SK-N-SH (cell line): ENCODE results near the gene TRIM10. TPM values are rescaled to one million over a fixed set of nuclear protein-coding genes. Genes with fewer than 3 reads are reported as not detected.

ENCODE experiments used
- CTCF ChIA-PET: fragments of 300-600, 350-600 bp; formaldehyde crosslinking; extraction: SDS; loops from one replicate; lab custom pipeline; 2021; lab: Yijun Ruan, JAX
- POLR2A ChIA-PET: fragments of 350-600 bp; sonication (Branson Sonifier 250); formaldehyde crosslinking; extraction: SDS; loops from one replicate; lab custom pipeline; 2020; ENCODE audit warnings: antibody characterized with exemption, inconsistent platforms; lab: Yijun Ruan, JAX
- DNase-seq: peaks from one replicate; pipeline ENCODE4 v3.0.0; 2012
- H2AFZ ChIP-seq: fragments of 200-600 bp; sonication (generic); 2 replicates; pipeline ENCODE4 v1.8.1; 2016; ENCODE audit warnings: antibody characterized with exemption, mild to moderate bottlenecking, low read depth
- H3F3A ChIP-seq: fragments of 200-600 bp; sonication (generic); replicated peaks from 2 replicates; pipeline ENCODE3; 2016; ENCODE audit warnings: antibody characterized with exemption, mild to moderate bottlenecking; ENCODE audit not compliant: insufficient read depth
- H3K27ac ChIP-seq, 2 experiments: fragments of 200-500 bp in 1 of 2; fragments of 200-600 bp in 1 of 2; sonication (Bioruptor generic) in 1 of 2; sonication (generic), shearing (Covaris generic) in 1 of 2; 2 replicates each; pipeline versions ENCODE4 v1.5.1 to v1.6.1; 2014 to 2016; ENCODE audit warnings: low read depth in 2 of 2, inconsistent platforms in 1 of 2, low read length in 1 of 2, mild to moderate bottlenecking in 1 of 2, mixed read lengths in 1 of 2
- H3K27me3 ChIP-seq: fragments of 200-600 bp; sonication (generic), shearing (Covaris generic); 2 replicates; pipeline ENCODE4 v1.6.1; 2016; ENCODE audit warnings: mixed run types; ENCODE audit not compliant: insufficient read depth
- H3K36me3 ChIP-seq, 2 experiments: fragments of 200-500 bp in 1 of 2; fragments of 200-600 bp in 1 of 2; sonication (Bioruptor generic) in 1 of 2; sonication (generic) in 1 of 2; replicated peaks in 1 of 2; 2 replicates each; pipeline versions ENCODE3 to v1.5.1; 2014 to 2016; ENCODE audit warnings: low read length in 1 of 2, mild to moderate bottlenecking in 1 of 2; ENCODE audit not compliant: insufficient read depth in 2 of 2, control insufficient read depth in 1 of 2
- H3K4me1 ChIP-seq, 2 experiments: fragments of 200-500 bp in 1 of 2; fragments of 200-600 bp in 1 of 2; sonication (Bioruptor generic) in 1 of 2; sonication (generic), shearing (Covaris generic) in 1 of 2; 2 replicates each; pipeline versions ENCODE4 v1.5.1 to v1.6.1; 2014 to 2016; ENCODE audit warnings: low read depth in 1 of 2, low read length in 1 of 2, mixed run types in 1 of 2; ENCODE audit not compliant: insufficient read depth in 2 of 2, control insufficient read depth in 1 of 2
- H3K4me2 ChIP-seq: fragments of 200-600 bp; sonication (generic), shearing (Covaris generic); 2 replicates; pipeline ENCODE4 v1.6.1; 2017; ENCODE audit warnings: mixed run types
- H3K4me3 ChIP-seq, 2 experiments: fragments of 200-500 bp in 1 of 2; fragments of 200-600 bp in 1 of 2; sonication (Bioruptor generic) in 1 of 2; sonication (generic), shearing (Covaris generic) in 1 of 2; 2 replicates each; pipeline versions ENCODE4 v1.5.1 to v1.8.1; 2014 to 2016; ENCODE audit warnings: low read depth in 2 of 2, inconsistent platforms in 1 of 2, low read length in 1 of 2, mild to moderate bottlenecking in 1 of 2, mixed read lengths in 1 of 2, moderate library complexity in 1 of 2
- H3K79me2 ChIP-seq: fragments of 200-600 bp; sonication (generic); 2 replicates; pipeline ENCODE4 v1.8.1; 2017; ENCODE audit warnings: mild to moderate bottlenecking; ENCODE audit not compliant: insufficient read depth
- H3K9ac ChIP-seq: fragments of 200-600 bp; sonication (generic); 2 replicates; pipeline ENCODE4 v1.6.1; 2017; ENCODE audit warnings: mixed run types
- H3K9me2 ChIP-seq: fragments of 200-600 bp; sonication (generic); 2 replicates; pipeline ENCODE4 v1.6.1; 2017; ENCODE audit warnings: mixed run types
- H3K9me3 ChIP-seq: fragments of 200-600 bp; sonication (generic); 2 replicates; pipeline ENCODE4 v1.6.1; 2017; ENCODE audit warnings: mixed run types, mild to moderate bottlenecking, moderate library complexity
- H4K20me1 ChIP-seq: fragments of 200-600 bp; sonication (generic); 2 replicates; pipeline ENCODE4 v1.6.1; 2017; ENCODE audit warnings: mild to moderate bottlenecking, mixed run types; ENCODE audit not compliant: insufficient read depth
- CTCF ChIP-seq: fragments of 200-600 bp; sonication (generic); IDR thresholded peaks from 2 replicates; pipeline ENCODE4 v1.6.1; 2017; ENCODE audit warnings: antibody characterized with exemption, mild to moderate bottlenecking, moderate library complexity
- FOXM1 ChIP-seq: IDR thresholded peaks from 2 replicates; pipeline ENCODE4 v1.4.0; 2012; ENCODE audit warnings: low read depth, mild to moderate bottlenecking
- GATA2 ChIP-seq: sonication (generic); formaldehyde crosslinking; IDR thresholded peaks from 2 replicates; pipeline ENCODE4 v1.5.0; 2020; ENCODE audit warnings: mild to moderate bottlenecking, missing genetic modification reagents
- IRF3 ChIP-seq: fragments of 150-350 bp; IDR thresholded peaks from 2 replicates; pipeline ENCODE4 v1.6.1; 2016; ENCODE audit warnings: mild to moderate bottlenecking, low read depth, low read length
- MXI1 ChIP-seq: IDR thresholded peaks from 2 replicates; pipeline ENCODE4 v1.6.1; 2012; ENCODE audit warnings: mild to moderate bottlenecking, low read depth, low read length, improper control_type of control experiment
- PBX3 ChIP-seq: IDR thresholded peaks from 2 replicates; pipeline ENCODE4; 2012
- RFX5 ChIP-seq: IDR thresholded peaks from 2 replicates; pipeline ENCODE4 v1.6.1; 2012; ENCODE audit warnings: mild to moderate bottlenecking, improper control_type of control experiment, low read length
- SMC3 ChIP-seq: IDR thresholded peaks from 2 replicates; pipeline ENCODE4 v1.6.1; 2012; ENCODE audit warnings: low read depth, low read length, improper control_type of control experiment
- TCF12 ChIP-seq: IDR thresholded peaks from 2 replicates; pipeline ENCODE4 v1.4.0; 2012
- TEAD4 ChIP-seq: IDR thresholded peaks from 2 replicates; pipeline ENCODE4 v1.4.0; 2012; ENCODE audit warnings: mild to moderate bottlenecking, borderline replicate concordance; ENCODE audit not compliant: insufficient read depth
- USF1 ChIP-seq: IDR thresholded peaks from 2 replicates; pipeline ENCODE4 v1.4.0; 2012; ENCODE audit warnings: low read depth, borderline replicate concordance
- USF2 ChIP-seq: fragments of 150-350 bp; IDR thresholded peaks from 2 replicates; pipeline ENCODE4 v1.6.1; 2017; ENCODE audit warnings: antibody characterized with exemption, low read length, low read depth, borderline replicate concordance
- WGBS: methylation state at CpG from one replicate; pipeline ENCODE4 v1.1.6; 2017; ENCODE audit warnings: low lambda C conversion rate; 5-methylcytosine and 5-hydroxymethylcytosine counted together
- polyA plus RNA-seq, 3 experiments: library from polyadenylated mRNA; depleted of rRNA; stranded (reverse); fragments of >200 nt; gene quantifications; 2 replicates each; pipeline ENCODE4 v1.2.3, GENCODE V29; 2012

The TRIM10 gene
- polyA plus RNA-seq, 1 of the 3 experiments (the other 2 are of a cell fraction): not detected

GRCh38 chr6:30149858-30150550 is 11.0 kb downstream of the TRIM10 start:
- 23% methylated on average over 7 of the region's 7 CpGs for WGBS
- H3K4me3 ChIP-seq: no peak overlapping the region
- no peaks in the 10 kb centered on the region for H3K79me2 ChIP-seq
- H3K27ac ChIP-seq: no peak overlapping the region
- H3K9me3 ChIP-seq: no peaks in the 10 kb centered on the region
- ChIA-PET POLR2A (no interaction called here), CTCF (interaction anchor here (2.8 to 6.4 kb wide), 2 partner anchors 18 to 47 kb away, joined by 11 to 38 read pairs; no protein-coding TSS in a partner anchor)
- no peak overlapping the region for H3K9ac ChIP-seq
- no peaks in the 10 kb centered on the region for H3F3A ChIP-seq
- no peak for TF ChIP-seq TEAD4
- DNase-seq: no peak
- H3K4me1 ChIP-seq: no peaks in the 10 kb centered on the region; a peak in 1 of 4 replicates
- H2AFZ ChIP-seq: no peak overlapping the region
- no peaks in the 10 kb centered on the region for H3K9me2 ChIP-seq
- H3K27me3 ChIP-seq: peaks cover 18% of the 10 kb centered on the region; the same call in 1 of the 2 replicates
- H3K4me2 ChIP-seq: no peak overlapping the region
- no peaks in the 10 kb centered on the region for H4K20me1 ChIP-seq
- no peaks in the 10 kb centered on the region for H3K36me3 ChIP-seq

DNA sequence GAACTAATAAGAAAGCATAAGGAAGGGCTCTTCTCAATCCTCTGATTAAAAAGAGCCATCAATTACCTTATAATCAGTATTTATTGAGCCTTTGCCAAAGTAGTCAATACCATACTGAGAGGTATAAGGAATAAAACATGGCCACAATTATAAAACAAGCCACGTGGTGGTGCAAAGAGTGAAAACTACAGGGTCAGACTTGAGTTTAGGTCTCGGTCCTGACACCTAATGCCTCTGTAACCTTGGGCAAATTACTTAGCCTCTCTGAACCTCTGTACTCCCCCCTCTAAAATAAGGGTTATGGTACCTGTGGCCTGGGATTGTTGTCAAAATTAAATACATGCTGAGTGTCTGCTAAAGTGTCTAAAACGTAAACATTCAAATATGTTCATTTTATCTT is 11.8 kb downstream of the TRIM10 start:
- DNase-seq: no peak
- Histone ChIP-seq H3K4me2 (no peak overlapping the region), H3K79me2 (no peaks in the 10 kb centered on the region), H3K9ac (no peak overlapping the region), H4K20me1 (no peaks in the 10 kb centered on the region), H3F3A (no peaks in the 10 kb centered on the region), H3K4me3 (no peak overlapping the region), H2AFZ (no peak overlapping the region), H3K27me3 (peaks cover 22% of the 10 kb centered on the region), H3K9me3 (no peaks in the 10 kb centered on the region), H3K36me3 (no peaks in the 10 kb centered on the region), H3K9me2 (no peaks in the 10 kb centered on the region), H3K4me1 (peaks cover 0 to 2% of the 10 kb centered on the region in 2 experiments; a peak in 1 of 4 replicates), H3K27ac (no peak overlapping the region)
- ChIA-PET CTCF (interaction anchor here (1.3 to 9.3 kb wide), 2 partner anchors 18 to 24 kb away, joined by 4 to 91 read pairs; no protein-coding TSS in a partner anchor), POLR2A (no interaction called here)
- 16% methylated on average over 3 of the region's 3 CpGs for WGBS
- TF ChIP-seq USF1 (no peak), CTCF (peak; percentile 24; the same call in 1 of the 2 replicates), PBX3 (no peak), USF2 (no peak), GATA2 (CRISPR knock-in tag) (no peak), MXI1 (no peak), TCF12 (no peak), IRF3 (no peak), FOXM1 (no peak), RFX5 (no peak), SMC3 (peak; percentile 15; the same call in 1 of the 2 replicates)
